Peyer's patch (tissue), 4 donors: ENCODE measurements around the gene SLC25A13. TPM values are rescaled to one million over a fixed set of nuclear protein-coding genes. Genes with fewer than 3 reads are reported as not detected.
"Not testable (repeated sequence)": the region's sequence is repeated elsewhere in the genome, so short reads cannot be mapped to it uniquely, and the experiment has no call there.

Experiments
- DNase-seq, 3 donors: peaks; one replicate each; pipeline ENCODE4 v3.0.0-alpha.2; 2017 to 2019
- H3K27ac ChIP-seq, 4 donors: fragments of 200-600 bp; sonication (generic); one replicate each; pipeline ENCODE4 v1.5.1; 2016 to 2019
- H3K27me3 ChIP-seq, 2 donors: fragments of 200-600 bp; sonication (generic); one replicate each; pipeline ENCODE4 v1.5.1; 2019
- H3K36me3 ChIP-seq, 3 donors: fragments of 200-600 bp; sonication (generic); one replicate each; pipeline ENCODE4 v1.5.1; 2016 to 2019
- H3K4me1 ChIP-seq, 4 donors: fragments of 200-600 bp; sonication (generic); one replicate each; pipeline ENCODE4 v1.5.1; 2016 to 2019
- H3K4me3 ChIP-seq, 4 donors: fragments of 200-600 bp; sonication (generic); 1 replicate in 3 of 4; 2 replicates in 1 of 4; pipeline ENCODE4 v1.5.1; 2016 to 2019; ENCODE audit warnings: mild to moderate bottlenecking in 1 of 4
- H3K9me3 ChIP-seq, 4 donors: fragments of 200-600 bp; sonication (generic); one replicate each; pipeline ENCODE4 v1.5.1; 2016 to 2019; ENCODE audit warnings: mild to moderate bottlenecking in 1 of 4
- CTCF ChIP-seq, 6 experiments: fragments of 450-650 bp in 4 of 6; fragments of 200-600 bp in 2 of 6; sonication (generic) in 1 of 6; IDR thresholded peaks; one replicate each; pipeline ENCODE4 v1.5.1; 2017 to 2019; ENCODE audit warnings: antibody characterized with exemption in 6 of 6, mild to moderate bottlenecking in 3 of 6, moderate library complexity in 1 of 6
- POLR2A ChIP-seq, 2 donors: fragments of 450-650 bp; IDR thresholded peaks; one replicate each; pipeline ENCODE4 v1.5.1; 2017; ENCODE audit warnings: antibody characterized with exemption in 2 of 2, mild to moderate bottlenecking in 2 of 2, moderate library complexity in 2 of 2
- total RNA-seq, 4 donors: library from RNA; depleted of rRNA; stranded (reverse); fragments of >200 nt; gene quantifications; one replicate each; pipeline ENCODE4 v1.1.0, GENCODE V29; 2016

SLC25A13 gene
- total RNA-seq, 4 donors from 2014 or later: 16.5 to 87.8 (median 60.3) TPM

DNA sequence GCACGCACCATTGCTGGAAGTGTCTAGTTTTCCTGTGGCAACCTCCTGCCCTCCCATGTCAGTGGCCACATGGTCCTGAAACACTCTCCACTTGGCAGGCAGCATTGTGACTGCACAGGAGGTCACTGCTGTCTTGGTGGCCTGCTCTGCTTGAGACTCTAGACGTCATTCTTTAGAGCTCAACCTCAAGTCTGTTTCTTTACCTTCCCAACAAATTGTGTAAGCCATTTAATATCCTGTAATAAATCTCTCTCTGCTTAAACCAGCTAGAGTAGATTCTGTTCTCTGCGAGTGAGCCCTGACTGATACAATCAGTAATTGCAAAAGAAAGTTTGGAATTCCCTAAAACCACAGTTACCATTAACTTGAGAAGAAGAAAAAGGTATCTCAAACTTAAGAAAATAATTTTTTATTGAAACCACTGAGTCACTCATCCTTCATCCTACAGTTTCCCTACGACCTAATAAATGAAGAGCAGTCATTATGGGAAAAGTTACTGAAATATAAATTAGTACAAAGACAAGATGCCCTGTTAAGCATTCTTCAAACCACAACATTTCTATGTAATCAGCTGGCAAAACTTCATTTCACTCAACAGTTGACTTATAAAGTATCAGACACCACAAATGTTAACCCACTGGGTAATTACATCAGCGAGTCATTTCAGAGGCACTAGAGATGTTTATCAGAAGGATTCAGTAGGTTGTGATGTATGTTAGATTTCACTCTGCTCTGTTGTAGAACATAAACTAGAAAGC lies 18.0 kb downstream of the SLC25A13 start:
- Histone ChIP-seq H3K4me1 (peaks cover 0 to 16% (median 0%) of the 10 kb centered on the region in 4 donors), H3K4me3 (no peak overlapping the region), H3K27ac (no peak overlapping the region), H3K36me3 (no peaks in the 10 kb centered on the region), H3K27me3 (no peaks in the 10 kb centered on the region), H3K9me3 (no peaks in the 10 kb centered on the region)
- TF ChIP-seq CTCF (IDR thresholded peaks at IDR 0.05) (no peak), POLR2A (IDR thresholded peaks at IDR 0.05) (no peak)
- no peak for DNase-seq

DNA sequence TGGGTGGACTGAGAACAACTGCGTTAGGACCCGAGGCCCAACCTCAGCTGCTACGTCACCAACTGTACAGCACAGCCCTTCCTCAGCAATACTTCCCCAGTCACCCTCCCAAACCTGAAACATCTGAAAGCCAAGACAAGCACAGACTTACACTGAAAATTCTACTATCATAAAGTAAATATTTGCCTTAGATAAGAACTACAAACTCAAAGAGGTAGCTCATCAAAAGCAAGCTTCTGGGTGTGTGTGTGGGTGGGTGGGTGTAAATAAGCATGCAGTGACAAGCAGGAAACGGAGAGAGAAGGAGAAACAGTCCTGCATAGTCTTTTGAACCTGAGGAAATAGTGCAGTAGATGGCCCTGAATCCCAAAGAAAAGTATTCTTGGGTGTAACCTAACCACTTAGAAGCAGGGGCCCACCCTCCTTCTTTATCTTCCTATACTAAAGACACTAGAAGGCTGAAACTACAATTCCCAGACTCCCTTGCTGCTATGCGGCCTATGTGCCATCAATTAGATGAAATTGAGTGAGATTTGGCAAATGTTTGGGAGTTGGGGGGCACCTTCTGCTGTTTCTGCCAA lies 18.7 kb downstream of the SLC25A13 start:
- no peak overlapping the region for H3K27ac ChIP-seq

DNA sequence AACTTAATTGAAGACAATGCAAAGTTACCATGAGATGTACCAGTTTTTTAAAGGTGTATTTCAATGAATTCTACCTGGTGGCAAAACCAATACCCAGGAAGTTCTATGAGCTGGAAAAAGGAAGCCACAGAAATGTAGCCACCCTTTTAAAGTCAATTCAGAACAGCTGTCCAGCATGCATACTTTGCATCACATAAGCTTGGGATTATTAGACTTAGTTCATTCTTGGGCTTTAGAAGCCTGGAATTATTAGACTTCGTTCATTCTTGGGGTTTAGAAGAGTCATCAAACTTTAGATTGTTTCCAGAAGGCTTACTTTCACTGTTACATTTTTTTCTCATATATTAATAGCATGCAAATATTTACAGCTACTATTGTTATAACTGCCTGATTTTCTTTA lies 20.9 kb downstream of the SLC25A13 start:
- Histone ChIP-seq H3K4me3 (no peak overlapping the region), H3K4me1 (peaks cover 0 to 12% (median 0%) of the 10 kb centered on the region in 4 donors), H3K27me3 (no peaks in the 10 kb centered on the region), H3K27ac (no peak overlapping the region), H3K9me3 (no peaks in the 10 kb centered on the region), H3K36me3 (no peaks in the 10 kb centered on the region)
- DNase-seq: no peak
- TF ChIP-seq CTCF (IDR thresholded peaks at IDR 0.05) (no peak), POLR2A (IDR thresholded peaks at IDR 0.05) (no peak)

More for the DNA sequence above, 18.7 kb downstream of the SLC25A13 start:
- Histone ChIP-seq H3K36me3 (no peaks in the 10 kb centered on the region), H3K4me3 (no peak overlapping the region), H3K4me1 (peaks cover 0 to 16% (median 0%) of the 10 kb centered on the region in 4 donors), H3K27me3 (no peaks in the 10 kb centered on the region), H3K9me3 (no peaks in the 10 kb centered on the region)
- TF ChIP-seq POLR2A (IDR thresholded peaks at IDR 0.05) (no peak), CTCF (IDR thresholded peaks at IDR 0.05) (no peak)
- DNase-seq: no peak

DNA sequence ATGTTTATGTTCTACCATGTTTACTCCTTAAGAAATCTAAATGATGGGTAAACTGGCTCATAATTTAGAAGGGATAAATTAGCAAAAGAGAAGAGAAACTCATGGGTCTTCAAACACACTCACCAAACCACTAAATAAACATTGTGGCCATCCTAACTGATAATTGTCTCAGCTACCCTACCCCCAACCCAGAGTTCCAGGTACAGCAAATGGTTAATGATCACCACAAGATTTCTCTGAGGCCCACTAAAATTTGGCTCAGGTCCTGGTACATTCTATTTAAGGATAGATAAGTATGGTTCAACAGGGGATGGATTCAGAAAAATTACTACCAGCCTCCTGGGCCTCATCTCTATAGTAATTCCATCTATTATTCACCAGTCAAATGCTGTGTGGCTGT lies 21.4 kb downstream of the SLC25A13 start:
- Histone ChIP-seq H3K27ac (no peak overlapping the region), H3K4me1 (peaks cover 0 to 7% (median 0%) of the 10 kb centered on the region in 4 donors), H3K9me3 (no peaks in the 10 kb centered on the region), H3K36me3 (peaks cover 0 to under 1% (median 0%) of the 10 kb centered on the region in 3 donors), H3K4me3 (no peak overlapping the region), H3K27me3 (no peaks in the 10 kb centered on the region)
- no peak for DNase-seq
- TF ChIP-seq CTCF (IDR thresholded peaks at IDR 0.05) (no peak), POLR2A (IDR thresholded peaks at IDR 0.05) (no peak)

GRCh38 chr7:96299496-96299895 lies 22.4 kb downstream of the SLC25A13 start:
- peaks cover 0 to 6% (median 0%) of the 10 kb centered on the region in 3 donors for H3K36me3 ChIP-seq
- H3K27ac ChIP-seq: no peak overlapping the region
- TF ChIP-seq POLR2A (IDR thresholded peaks at IDR 0.05): no peak
- no peaks in the 10 kb centered on the region for H3K27me3 ChIP-seq
- no peak overlapping the region for H3K4me3 ChIP-seq
- H3K9me3 ChIP-seq: no peaks in the 10 kb centered on the region
- no peak for DNase-seq
- peaks cover 0 to 7% (median 0%) of the 10 kb centered on the region in 4 donors for H3K4me1 ChIP-seq

- Histone ChIP-seq H3K4me1 (no peaks in the 10 kb centered on the region), H3K4me3 (no peak overlapping the region), H3K9me3 (no peaks in the 10 kb centered on the region), H3K27ac (no peak overlapping the region), H3K36me3 (peaks cover 0 to 6% (median 0%) of the 10 kb centered on the region in 3 donors), H3K27me3 (no peaks in the 10 kb centered on the region)
- no peak for DNase-seq
- TF ChIP-seq POLR2A (IDR thresholded peaks at IDR 0.05) (no peak), CTCF (IDR thresholded peaks at IDR 0.05) (no peak)
Observed at GRCh38 chr7:96297876-96298275, 24.0 kb downstream of the SLC25A13 start.

- H3K27ac ChIP-seq, H3K4me1 ChIP-seq, H3K36me3 ChIP-seq, H3K9me3 ChIP-seq, H3K4me3 ChIP-seq, DNase-seq, H3K27me3 ChIP-seq: not testable (repeated sequence)
Observed at GRCh38 chr7:96297446-96297845, 24.5 kb downstream of the SLC25A13 start.

- H3K4me1 ChIP-seq, H3K9me3 ChIP-seq, H3K27ac ChIP-seq, DNase-seq, H3K4me3 ChIP-seq, H3K27me3 ChIP-seq, H3K36me3 ChIP-seq: not testable (repeated sequence)
Observed at GRCh38 chr7:96293911-96294310, 28.0 kb downstream of the SLC25A13 start.
